ENCODE measurements around the gene RBP5. TPM values are rescaled to one million over a fixed set of nuclear protein-coding genes. Genes with fewer than 3 reads are reported as not detected.

RBP5 gene
- total and polyA plus RNA-seq, 2 donors (not counting 1 experiment from before 2014, with no cell fraction given) = 1.1 TPM; not detected in 1

DNA sequence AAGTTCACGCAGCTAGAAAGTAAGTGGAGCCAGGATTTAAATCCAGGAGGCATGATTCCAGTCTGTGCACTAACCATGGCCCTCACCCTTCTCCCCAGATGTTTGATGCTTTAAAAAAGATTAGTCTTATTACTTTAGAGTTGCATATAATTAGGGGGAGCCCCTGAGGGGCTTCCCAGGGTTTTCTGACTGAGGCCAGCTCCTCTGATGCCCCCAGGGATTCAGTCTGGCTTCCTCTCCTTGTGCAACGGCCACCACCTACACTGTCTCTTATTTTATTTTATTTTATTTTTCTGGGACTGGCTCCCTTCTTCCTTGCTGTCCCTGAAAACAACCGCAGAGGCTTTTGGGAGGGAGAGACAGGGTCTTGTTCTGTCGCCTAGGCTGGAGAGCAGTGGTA is 24.1 kb upstream of the RBP5 start:
- Mint-ChIP-seq H3K27me3 (no peaks in the 10 kb centered on the region), H3K4me1 (no peaks in the 10 kb centered on the region), H3K9me3 (ENCODE audit: insufficient read depth) (no peaks in the 10 kb centered on the region), H3K27ac (no peak overlapping the region), H3K4me3 (no peak overlapping the region)
- ChIA-PET CTCF (interaction anchor here (1.0 kb wide), 1 partner anchor 10 kb away, joined by 3 read pairs; no protein-coding TSS in a partner anchor), POLR2A (no interaction called here)
- Histone ChIP-seq H3K27ac (ENCODE audit: low read length in 2 of 2) (no peak overlapping the region), H3K9ac (ENCODE audit: low read length) (no peak overlapping the region), H3K79me2 (ENCODE audit: control insufficient read depth, insufficient read depth, low read length) (no peaks in the 10 kb centered on the region), H3K4me2 (replicated peaks; ENCODE audit: low read depth, low read length, poor library complexity, severe bottlenecking) (no peak overlapping the region), H2AFZ (ENCODE audit: insufficient read depth, low read depth, low read length, poor library complexity, severe bottlenecking) (no peak overlapping the region), H4K20me1 (ENCODE audit: control insufficient read depth, insufficient read depth, low read length, poor library complexity, severe bottlenecking) (no peaks in the 10 kb centered on the region), H3K4me1 (ENCODE audit: control insufficient read depth in 2 of 2, insufficient read depth in 2 of 2, low read length in 2 of 2) (no peaks in the 10 kb centered on the region), H3K36me3 (replicated peaks in 1 of 2; ENCODE audit: control extremely low read depth in 1 of 2, control insufficient read depth in 1 of 2, extremely low read depth in 1 of 2, insufficient read depth in 2 of 2, low read length in 1 of 2) (peaks cover 0 to 27% of the 10 kb centered on the region in 2 experiments), H3K4me3 (ENCODE audit: control extremely low read depth in 1 of 5, extremely low read depth in 1 of 5, insufficient read depth in 1 of 5, low read depth in 2 of 5, low read length in 4 of 5) (no peak overlapping the region), H3K9me3 (ENCODE audit: control extremely low read depth in 1 of 3, control insufficient read depth in 2 of 3, insufficient read depth in 1 of 3, low read length in 2 of 3) (no peaks in the 10 kb centered on the region), H3K27me3 (replicated peaks in 1 of 4; ENCODE audit: control extremely low read depth in 1 of 4, control insufficient read depth in 3 of 4, insufficient read depth in 4 of 4, low read length in 3 of 4) (no peaks in the 10 kb centered on the region)
- intact Hi-C loops (cut with micrococcal nuclease) = no loop called here
- TF ChIP-seq, protein P1, sequence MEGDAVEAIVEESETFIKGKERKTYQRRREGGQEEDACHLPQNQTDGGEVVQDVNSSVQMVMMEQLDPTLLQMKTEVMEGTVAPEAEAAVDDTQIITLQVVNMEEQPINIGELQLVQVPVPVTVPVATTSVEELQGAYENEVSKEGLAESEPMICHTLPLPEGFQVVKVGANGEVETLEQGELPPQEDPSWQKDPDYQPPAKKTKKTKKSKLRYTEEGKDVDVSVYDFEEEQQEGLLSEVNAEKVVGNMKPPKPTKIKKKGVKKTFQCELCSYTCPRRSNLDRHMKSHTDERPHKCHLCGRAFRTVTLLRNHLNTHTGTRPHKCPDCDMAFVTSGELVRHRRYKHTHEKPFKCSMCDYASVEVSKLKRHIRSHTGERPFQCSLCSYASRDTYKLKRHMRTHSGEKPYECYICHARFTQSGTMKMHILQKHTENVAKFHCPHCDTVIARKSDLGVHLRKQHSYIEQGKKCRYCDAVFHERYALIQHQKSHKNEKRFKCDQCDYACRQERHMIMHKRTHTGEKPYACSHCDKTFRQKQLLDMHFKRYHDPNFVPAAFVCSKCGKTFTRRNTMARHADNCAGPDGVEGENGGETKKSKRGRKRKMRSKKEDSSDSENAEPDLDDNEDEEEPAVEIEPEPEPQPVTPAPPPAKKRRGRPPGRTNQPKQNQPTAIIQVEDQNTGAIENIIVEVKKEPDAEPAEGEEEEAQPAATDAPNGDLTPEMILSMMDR (IDR thresholded peaks at IDR 0.05) = no peak
- no peak for TF ChIP-seq EZH2 (IDR thresholded peaks at IDR 0.05; ENCODE audit: borderline replicate concordance, insufficient read depth, low read depth, low read length, poor library complexity, severe bottlenecking)
- DNase-seq (no peak), ATAC-seq (ENCODE audit: low read depth) (no peak)
- 97% methylated on average over 3 of the region's 4 CpGs for WGBS (ENCODE audit: insufficient coverage)

DNA sequence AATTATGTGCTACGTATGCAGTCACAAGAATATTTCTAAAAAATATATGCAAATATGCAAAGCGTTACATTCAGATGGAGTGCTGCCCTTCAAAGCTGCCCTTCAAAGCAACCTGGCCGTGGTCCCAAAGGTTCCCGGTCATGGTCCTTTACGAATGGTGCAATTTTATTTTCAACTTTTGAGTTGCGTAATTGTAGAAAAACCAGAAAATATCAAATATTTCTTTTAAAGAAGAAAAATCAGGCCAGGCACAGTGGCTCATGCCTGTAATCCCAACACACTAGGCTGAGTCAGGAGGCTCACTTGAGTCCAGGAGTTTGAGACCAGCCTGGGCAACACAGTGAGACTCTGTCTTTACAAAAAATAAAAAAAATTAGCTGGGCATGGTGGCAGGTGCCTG is 22.8 kb upstream of the RBP5 start:
- Mint-ChIP-seq H3K9me3 (ENCODE audit: insufficient read depth) (no peaks in the 10 kb centered on the region), H3K4me1 (no peaks in the 10 kb centered on the region), H3K27ac (no peak overlapping the region), H3K27me3 (no peaks in the 10 kb centered on the region), H3K4me3 (no peak overlapping the region)
- no peak overlapping the region for H3K9ac ChIP-seq (ENCODE audit: low read length)
- CTCF ChIA-PET = no interaction called here
- no peaks in the 10 kb centered on the region for H4K20me1 ChIP-seq (ENCODE audit: control insufficient read depth, insufficient read depth, low read length, poor library complexity, severe bottlenecking)
- H3K4me3 ChIP-seq (ENCODE audit: control extremely low read depth in 1 of 5, extremely low read depth in 1 of 5, insufficient read depth in 1 of 5, low read depth in 2 of 5, low read length in 4 of 5) = no peak overlapping the region
- no peak overlapping the region for H3K4me2 ChIP-seq (replicated peaks; ENCODE audit: low read depth, low read length, poor library complexity, severe bottlenecking)
- no peaks in the 10 kb centered on the region for H3K4me1 ChIP-seq (ENCODE audit: control insufficient read depth in 2 of 2, insufficient read depth in 2 of 2, low read length in 2 of 2)
- TF ChIP-seq, protein P1 (IDR thresholded peaks at IDR 0.05) = no peak
- TF ChIP-seq EZH2 (IDR thresholded peaks at IDR 0.05; ENCODE audit: borderline replicate concordance, insufficient read depth, low read depth, low read length, poor library complexity, severe bottlenecking) = no peak
- POLR2A ChIA-PET = no interaction called here
- no peaks in the 10 kb centered on the region for H3K27me3 ChIP-seq (replicated peaks in 1 of 4; ENCODE audit: control extremely low read depth in 1 of 4, control insufficient read depth in 3 of 4, insufficient read depth in 4 of 4, low read length in 3 of 4)
- DNase-seq = no peak
- H3K27ac ChIP-seq (ENCODE audit: low read length in 2 of 2) = no peak overlapping the region
- peaks cover 1 to 29% of the 10 kb centered on the region in 2 experiments for H3K36me3 ChIP-seq (replicated peaks in 1 of 2; ENCODE audit: control extremely low read depth in 1 of 2, control insufficient read depth in 1 of 2, extremely low read depth in 1 of 2, insufficient read depth in 2 of 2, low read length in 1 of 2)
- H3K79me2 ChIP-seq (ENCODE audit: control insufficient read depth, insufficient read depth, low read length) = no peaks in the 10 kb centered on the region
- no peak for ATAC-seq (ENCODE audit: low read depth)
- H2AFZ ChIP-seq (ENCODE audit: insufficient read depth, low read depth, low read length, poor library complexity, severe bottlenecking) = no peak overlapping the region
- intact Hi-C loops (cut with micrococcal nuclease) = no loop called here
- 100% methylated on average over 1 of the region's 6 CpGs for WGBS (ENCODE audit: insufficient coverage)
- no peaks in the 10 kb centered on the region for H3K9me3 ChIP-seq (ENCODE audit: control extremely low read depth in 1 of 3, control insufficient read depth in 2 of 3, insufficient read depth in 1 of 3, low read length in 2 of 3)
